Chondrocyte (in vitro differentiated cells): ENCODE results near the gene OR4N2. TPM values are rescaled to one million over a fixed set of nuclear protein-coding genes. Genes with fewer than 3 reads are reported as not detected.
"Not testable (repeated sequence)": the region's sequence is repeated elsewhere in the genome, so short reads cannot be mapped to it uniquely, and the experiment has no call there.

ENCODE experiments used
- DNase-seq: peaks from one replicate; pipeline ENCODE4 v3.0.0; 2021; ENCODE audit warnings: mixed read lengths, low spot score
- H3K27ac Mint-ChIP-seq: one replicate; pipeline ENCODE4 v1.8.0; 2021; ENCODE audit warnings: mild to moderate bottlenecking, moderate library complexity, mixed read lengths; ENCODE audit not compliant: unreplicated experiment
- H3K27me3 Mint-ChIP-seq: 2 replicates; pipeline ENCODE4 v1.8.0; 2021; ENCODE audit warnings: low read depth, mixed read lengths
- H3K36me3 Mint-ChIP-seq: 2 replicates; pipeline ENCODE4 v1.8.0; 2021; ENCODE audit warnings: low read depth, mixed read lengths
- H3K4me1 Mint-ChIP-seq: 2 replicates; pipeline ENCODE4 v1.8.0; 2021; ENCODE audit warnings: low read depth, mild to moderate bottlenecking, mixed read lengths
- H3K4me3 Mint-ChIP-seq: one replicate; pipeline ENCODE4 v1.8.0; 2021; ENCODE audit warnings: mild to moderate bottlenecking, moderate library complexity, mixed read lengths; ENCODE audit not compliant: unreplicated experiment
- H3K9me3 Mint-ChIP-seq: 2 replicates; pipeline ENCODE4 v1.8.0; 2021; ENCODE audit warnings: low read depth, mixed read lengths
- CTCF ChIP-seq: fragments of 200-600 bp; sonication (generic); IDR thresholded peaks from 2 replicates; pipeline ENCODE4 v1.5.0; 2021; ENCODE audit warnings: antibody characterized with exemption, mild to moderate bottlenecking, moderate library complexity
- total RNA-seq: library from RNA; stranded (reverse); gene quantifications from 3 replicates; pipeline ENCODE4 v1.2.1, GENCODE V29; 2021

The OR4N2 gene
- total RNA-seq, 1 donor from 2014 or later, result not detected

- Mint-ChIP-seq H3K9me3 (peaks cover 66% of the 10 kb centered on the region), H3K4me3 (no peak overlapping the region), H3K27me3 (no peaks in the 10 kb centered on the region), H3K27ac (no peak overlapping the region), H3K4me1 (no peaks in the 10 kb centered on the region), H3K36me3 (peaks cover 1% of the 10 kb centered on the region)
- TF ChIP-seq CTCF, result no peak
- no peak for DNase-seq
Measured at GRCh38 chr14:19851365-19851764, 47.8 kb downstream of the OR4N2 start.

- not testable (repeated sequence) for H3K36me3 Mint-ChIP-seq, H3K27ac Mint-ChIP-seq, H3K4me1 Mint-ChIP-seq, H3K4me3 Mint-ChIP-seq, H3K27me3 Mint-ChIP-seq
- peaks cover 19% of the 10 kb centered on the region for H3K9me3 Mint-ChIP-seq
- peak; percentile 80 for DNase-seq
Measured at GRCh38 chr14:19866061-19866669, 62.6 kb downstream of the OR4N2 start.

- H3K27me3 Mint-ChIP-seq, result no peaks in the 10 kb centered on the region
- H3K36me3 Mint-ChIP-seq, result no peaks in the 10 kb centered on the region
- no peak for TF ChIP-seq CTCF
- H3K4me1 Mint-ChIP-seq, result no peaks in the 10 kb centered on the region
- no peak overlapping the region for H3K27ac Mint-ChIP-seq
- peaks cover 31% of the 10 kb centered on the region for H3K9me3 Mint-ChIP-seq
- DNase-seq, result no peak
- no peak overlapping the region for H3K4me3 Mint-ChIP-seq
Measured at GRCh38 chr14:19873178-19873577, 69.6 kb downstream of the OR4N2 start.

- Mint-ChIP-seq H3K27me3 (no peaks in the 10 kb centered on the region), H3K36me3 (no peaks in the 10 kb centered on the region), H3K4me3 (no peak within 1 kb of the TSS), H3K9me3 (peaks cover 40% of the 10 kb centered on the region), H3K27ac (no peak within 1 kb of the TSS), H3K4me1 (no peaks in the 10 kb centered on the region)
- TF ChIP-seq CTCF, result no peak
- no peak for DNase-seq
Measured at GRCh38 chr14:19874842-19875241, 71.3 kb downstream of the OR4N2 start, which contains the start of gene OR4K2. Gene OR4K2 (plus strand): TSS chr14:19875142. CDS start chr14:19876268, 1,126 bp downstream.

- Mint-ChIP-seq H3K4me3 (no peak overlapping the region), H3K4me1 (no peaks in the 10 kb centered on the region), H3K9me3 (peaks cover 44% of the 10 kb centered on the region), H3K36me3 (no peaks in the 10 kb centered on the region), H3K27me3 (no peaks in the 10 kb centered on the region), H3K27ac (no peak overlapping the region)
- TF ChIP-seq CTCF, result peak; percentile 75
- no peak for DNase-seq
Measured at GRCh38 chr14:19878029-19878642, 74.6 kb downstream of the OR4N2 start.

Other genes starting within 250 kb of the OR4N2 start
- gene OR11H2, start 89.9 kb upstream of the OR4N2 start, total RNA-seq, result not detected in 3 replicates
- not detected in 3 replicates for gene OR4Q3, start 60.2 kb upstream of the OR4N2 start, total RNA-seq
- not detected in 3 replicates for gene OR4M1, start 30.3 kb upstream of the OR4N2 start, total RNA-seq
- gene OR4K2, start 71.4 kb downstream of the OR4N2 start, total RNA-seq, result not detected in 3 replicates
- gene OR4K5, start 116.8 kb downstream of the OR4N2 start, total RNA-seq, result not detected in 3 replicates
- not detected in 3 replicates for gene OR4K1, start 127.1 kb downstream of the OR4N2 start, total RNA-seq
- not detected in 3 replicates for gene OR4K15, start 171.8 kb downstream of the OR4N2 start, total RNA-seq
- not detected in 3 replicates for gene OR4Q2, start 198.4 kb downstream of the OR4N2 start, total RNA-seq
- gene OR4K14, start 215.5 kb downstream of the OR4N2 start, total RNA-seq, result not detected in 3 replicates
- gene OR4K13, start 232.3 kb downstream of the OR4N2 start, total RNA-seq, result not detected in 3 replicates